SK-N-MC (cell line): Measurements from ENCODE around the gene CCDC92B.
A peak's percentile ranks its signal among the peaks of the same experiment; 100 is the strongest.

Source experiments
- DNase-seq: peaks from one replicate; pipeline ENCODE4 v3.0.0-alpha.2; 2011; ENCODE audit warnings: low read depth, low spot score
- H3K27ac ChIP-seq: fragments of 200-600 bp; sonication (generic); 2 replicates; pipeline ENCODE4 v1.5.1; 2016; ENCODE audit warnings: mixed run types
- H3K36me3 ChIP-seq: fragments of 200-600 bp; sonication (generic); 2 replicates; pipeline ENCODE4 v1.6.1; 2017; ENCODE audit warnings: antibody characterized with exemption, low read length, mixed read lengths; ENCODE audit not compliant: insufficient read depth
- H3K4me3 ChIP-seq: fragments of 200-600 bp; sonication (generic); 2 replicates; pipeline ENCODE4 v1.5.1; 2016
- H3K9ac ChIP-seq: fragments of 200-600 bp; sonication (generic); 2 replicates; pipeline ENCODE4 v1.8.0; 2017; ENCODE audit warnings: mixed run types, mixed read lengths; ENCODE audit not compliant: insufficient read length
- H3K9me3 ChIP-seq: fragments of 200-600 bp; sonication (generic); 2 replicates; pipeline ENCODE4 v1.6.1; 2017; ENCODE audit warnings: low read depth, mild to moderate bottlenecking, antibody characterized with exemption, low read length, moderate library complexity, mixed read lengths
- EZH2 ChIP-seq: fragments of 200-600 bp; sonication (generic); IDR thresholded peaks from one replicate; pipeline ENCODE4 v1.6.1; 2017; ENCODE audit warnings: antibody characterized with exemption
- FOXP2 ChIP-seq: optimal IDR thresholded peaks from 2 replicates; pipeline ENCODE3; 2011; ENCODE audit warnings: mild to moderate bottlenecking, moderate library complexity; ENCODE audit not compliant: insufficient read depth; ENCODE audit errors: extremely low read length, control extremely low read depth
- POLR2AphosphoS5 ChIP-seq: IDR thresholded peaks from 2 replicates; pipeline ENCODE4 v1.6.1; 2012; ENCODE audit warnings: mild to moderate bottlenecking, low read depth, low read length, borderline replicate concordance

Gene CCDC92B

GRCh38 chr17:2710071-2710802 lies 39.2 kb downstream of the CCDC92B start:
- Histone ChIP-seq H3K27ac (no peak overlapping the region), H3K4me3 (peak overlapping the region; percentile 92), H3K9me3 (no peaks in the 10 kb centered on the region), H3K36me3 (no peaks in the 10 kb centered on the region), H3K9ac (peak overlapping the region; percentile 93)
- no peak for TF ChIP-seq FOXP2
- no peak for TF ChIP-seq EZH2
- TF ChIP-seq POLR2AphosphoS5: no peak
- no peak for DNase-seq

DNA sequence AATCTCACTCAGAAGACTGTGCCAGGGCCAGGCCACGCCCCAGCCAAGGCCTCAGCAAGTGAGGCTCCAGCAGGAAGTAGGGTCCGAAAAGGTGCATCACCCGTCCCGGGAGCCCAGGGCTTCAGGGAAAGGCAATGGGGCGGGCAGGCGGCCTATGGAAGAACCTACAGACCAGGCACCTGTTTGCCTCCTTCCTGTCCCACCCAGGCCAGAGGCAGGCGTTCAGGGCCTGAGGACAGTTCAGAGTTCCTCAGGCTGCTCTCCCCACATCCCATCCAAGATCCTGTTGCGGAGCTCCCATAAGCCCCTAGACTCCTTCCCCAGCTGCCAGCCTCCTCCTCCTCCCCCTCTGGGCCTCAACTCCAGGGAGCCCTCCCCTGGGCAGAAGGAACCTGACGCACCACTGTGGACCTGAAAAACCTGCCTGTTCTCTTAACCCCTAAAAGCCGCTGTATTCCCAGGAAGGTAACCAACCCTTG lies 40.2 kb downstream of the CCDC92B start:
- H3K4me3 ChIP-seq: peak overlapping the region; percentile 92
- H3K27ac ChIP-seq: no peak overlapping the region
- peak overlapping the region; percentile 93 for H3K9ac ChIP-seq
- TF ChIP-seq POLR2AphosphoS5 (no peak), FOXP2 (no peak), EZH2 (no peak)
- DNase-seq: no peak
- H3K36me3 ChIP-seq: no peaks in the 10 kb centered on the region; the same call in 1 of the 2 replicates
- no peaks in the 10 kb centered on the region for H3K9me3 ChIP-seq

GRCh38 chr17:2708585-2709182 lies 40.8 kb downstream of the CCDC92B start:
- no peak for TF ChIP-seq EZH2
- TF ChIP-seq FOXP2: no peak
- TF ChIP-seq POLR2AphosphoS5: no peak
- H3K27ac ChIP-seq: no peak overlapping the region
- DNase-seq: no peak
- no peaks in the 10 kb centered on the region for H3K9me3 ChIP-seq
- 0 out of 2 replicates have a peak overlapping the region, but pooled peaks have one; percentile 92 for H3K4me3 ChIP-seq
- no peak overlapping the region for H3K9ac ChIP-seq
- H3K36me3 ChIP-seq: peaks cover 1% of the 10 kb centered on the region; the same call in 1 of the 2 replicates

DNA sequence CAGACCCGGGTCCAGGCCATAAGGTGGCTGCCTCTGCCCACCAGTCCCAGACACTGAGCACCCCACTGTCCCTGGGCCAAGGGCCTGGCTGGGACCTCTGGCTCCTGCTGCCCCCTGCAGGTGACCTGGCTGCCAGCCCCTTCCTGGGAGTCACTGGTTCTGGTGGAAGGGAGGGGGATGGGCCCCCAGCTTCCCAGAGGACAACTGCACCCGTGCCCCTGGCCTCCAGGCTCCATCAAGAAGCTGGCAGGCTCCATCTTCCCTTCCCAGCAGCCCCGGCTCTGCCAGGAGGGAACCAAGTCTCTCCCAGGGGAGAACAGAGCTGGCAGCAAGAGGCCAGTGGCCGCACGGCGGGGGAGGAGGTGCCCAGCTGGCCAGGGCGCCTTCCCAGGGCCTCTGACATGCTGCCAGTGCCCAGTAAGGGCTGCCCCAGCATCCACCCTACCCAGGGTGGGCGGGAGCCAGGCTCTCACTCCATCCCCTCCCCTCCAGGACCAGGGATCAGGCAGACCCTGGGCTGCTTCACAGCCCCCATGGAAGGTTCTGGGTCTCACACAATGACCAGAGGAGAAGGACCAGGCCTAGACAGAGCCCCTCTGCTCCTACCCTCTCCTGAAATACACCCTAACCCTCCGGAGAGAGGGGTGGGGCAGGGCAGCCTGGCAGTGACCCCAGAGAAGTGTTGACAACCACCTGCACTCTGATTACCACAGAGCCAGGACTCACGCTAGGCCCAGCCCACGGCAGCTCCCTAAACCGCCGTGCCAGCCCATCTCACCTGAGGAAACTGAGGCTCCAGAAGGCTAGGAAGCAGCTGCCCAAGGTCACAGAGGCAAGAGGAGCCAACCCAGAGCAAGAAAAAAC lies 41.5 kb downstream of the CCDC92B start:
- Histone ChIP-seq H3K27ac (no peak overlapping the region), H3K4me3 (no peak overlapping the region), H3K36me3 (peaks cover 8% of the 10 kb centered on the region; the same call in 1 of the 2 replicates), H3K9ac (no peak overlapping the region), H3K9me3 (no peaks in the 10 kb centered on the region)
- no peak for TF ChIP-seq POLR2AphosphoS5
- TF ChIP-seq EZH2: no peak
- TF ChIP-seq FOXP2: no peak
- DNase-seq: no peak

- peaks cover 15% of the 10 kb centered on the region; the same call in 1 of the 2 replicates for H3K36me3 ChIP-seq
- H3K27ac ChIP-seq: no peak overlapping the region
- no peak overlapping the region for H3K4me3 ChIP-seq
- no peak for TF ChIP-seq POLR2AphosphoS5
- H3K9ac ChIP-seq: no peak overlapping the region
- no peak for DNase-seq
- H3K9me3 ChIP-seq: no peaks in the 10 kb centered on the region
These were observed 42.4 kb downstream of the CCDC92B start for GRCh38 chr17:2706911-2707510.

- Histone ChIP-seq H3K9me3 (no peaks in the 10 kb centered on the region), H3K4me3 (no peak overlapping the region), H3K9ac (no peak overlapping the region), H3K27ac (no peak overlapping the region), H3K36me3 (peaks cover 23% of the 10 kb centered on the region; the same call in 1 of the 2 replicates)
- no peak for TF ChIP-seq POLR2AphosphoS5
- TF ChIP-seq EZH2: no peak
- no peak for TF ChIP-seq FOXP2
- no peak for DNase-seq
These were observed 43.3 kb downstream of the CCDC92B start for GRCh38 chr17:2705888-2706795.

DNA sequence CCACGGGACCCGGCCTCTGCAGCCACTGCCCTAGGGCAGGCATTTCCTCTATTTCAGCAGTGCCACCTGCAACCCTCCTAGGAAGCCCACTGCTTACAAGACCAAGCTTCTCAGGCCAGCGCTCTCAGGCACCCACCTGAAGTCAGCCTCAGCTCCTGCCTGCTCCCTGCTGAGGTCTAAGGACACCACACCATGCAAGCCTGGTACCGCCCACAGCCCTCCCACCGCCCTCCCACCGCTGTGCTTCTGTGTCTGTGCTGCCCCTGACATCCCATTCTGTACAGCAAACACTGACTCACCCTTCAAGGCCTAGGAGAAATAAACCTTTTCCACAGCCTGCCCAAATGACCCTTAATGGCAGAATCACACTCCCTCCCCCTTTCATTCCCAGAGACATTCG lies 44.2 kb downstream of the CCDC92B start:
- no peaks in the 10 kb centered on the region for H3K9me3 ChIP-seq
- H3K4me3 ChIP-seq: no peak overlapping the region
- H3K9ac ChIP-seq: no peak overlapping the region
- TF ChIP-seq FOXP2 (no peak), POLR2AphosphoS5 (no peak), EZH2 (no peak)
- no peak overlapping the region for H3K27ac ChIP-seq
- H3K36me3 ChIP-seq: peaks cover 30% of the 10 kb centered on the region; the same call in 1 of the 2 replicates
- no peak for DNase-seq
